GM21423 (cell line): Measurements from ENCODE around the gene RHEB.

ENCODE experiments used
- ATAC-seq: cut with Tn5 transposase; IDR thresholded peaks from one replicate; pipeline ENCODE4 v1.9.1; 2021; ENCODE audit warnings: mild to moderate bottlenecking, moderate library complexity; ENCODE audit not compliant: unreplicated experiment

The RHEB gene

DNA sequence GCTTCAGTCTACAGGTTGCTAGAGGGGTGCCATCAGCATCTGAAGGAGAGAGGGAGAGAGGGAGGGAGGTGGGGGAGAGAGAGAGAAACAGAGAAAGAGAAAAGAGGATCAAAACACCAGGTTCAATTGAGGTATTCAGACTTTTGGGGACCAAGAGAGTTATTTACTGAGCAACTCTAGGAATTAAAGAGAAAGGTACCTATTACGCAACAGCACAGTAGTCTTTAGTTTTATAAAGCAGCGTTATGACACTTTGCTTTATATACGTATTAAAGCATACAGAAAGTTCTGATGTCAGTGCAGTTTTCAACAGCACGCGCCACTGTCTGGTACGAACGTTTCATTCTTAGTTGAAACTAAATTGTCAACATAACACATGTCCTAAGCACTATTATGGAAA lies 41.8 kb downstream of the RHEB start:
- ATAC-seq, result no peak

DNA sequence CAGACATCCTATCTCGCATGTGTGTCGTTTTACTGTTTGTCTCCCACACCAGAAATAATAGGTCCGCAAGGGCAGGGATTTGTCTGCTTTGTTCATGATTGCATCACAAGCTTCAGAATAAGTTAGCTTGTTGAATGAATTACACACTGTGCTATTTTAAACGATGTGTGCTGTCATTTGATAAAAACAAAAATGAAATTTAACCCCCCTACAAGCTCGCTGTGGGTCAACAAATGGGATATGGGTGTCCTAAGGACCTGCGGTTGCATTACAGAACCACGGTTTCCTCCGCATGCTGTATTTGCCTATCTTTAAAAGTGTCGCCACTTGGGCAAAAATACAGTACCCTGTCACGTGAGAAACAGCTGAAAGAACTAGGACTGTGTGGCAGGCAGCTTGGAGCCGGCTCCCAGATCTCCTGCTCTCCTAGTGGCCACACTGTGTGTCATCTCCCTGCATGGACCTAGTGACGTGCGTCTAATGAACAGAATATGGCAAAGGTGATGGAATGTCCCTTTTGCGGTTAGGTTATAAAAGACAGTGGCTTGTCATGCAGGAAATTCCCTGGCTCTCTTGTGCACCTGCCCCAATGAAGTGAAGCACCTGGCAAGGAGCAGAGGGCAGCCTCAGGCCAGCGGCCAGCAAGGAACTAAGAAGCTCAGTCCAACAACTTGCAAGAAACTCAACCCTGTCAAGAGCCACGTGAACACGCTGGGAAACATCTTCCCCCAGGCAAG lies 46.9 kb downstream of the RHEB start:
- peak; percentile 33 for ATAC-seq

DNA sequence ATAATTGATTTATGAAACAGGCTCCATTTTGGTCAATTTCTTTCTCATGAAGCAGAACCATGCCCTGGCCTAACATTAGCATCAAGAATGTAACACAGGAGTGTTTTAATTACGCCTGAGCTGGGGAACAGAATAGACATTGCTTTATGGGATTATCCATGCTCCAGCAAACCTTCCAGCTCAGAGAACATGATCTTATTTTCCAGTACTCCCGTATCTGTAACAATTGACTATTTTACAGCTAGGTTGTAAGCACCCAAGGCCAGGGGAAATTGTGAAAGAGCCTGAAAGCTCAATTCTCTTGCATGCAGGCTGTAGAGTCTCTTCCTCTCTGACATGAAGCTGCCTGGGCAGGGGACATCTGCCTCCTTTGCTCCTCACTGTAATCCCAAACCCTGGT lies 49.0 kb downstream of the RHEB start:
- no peak for ATAC-seq

DNA sequence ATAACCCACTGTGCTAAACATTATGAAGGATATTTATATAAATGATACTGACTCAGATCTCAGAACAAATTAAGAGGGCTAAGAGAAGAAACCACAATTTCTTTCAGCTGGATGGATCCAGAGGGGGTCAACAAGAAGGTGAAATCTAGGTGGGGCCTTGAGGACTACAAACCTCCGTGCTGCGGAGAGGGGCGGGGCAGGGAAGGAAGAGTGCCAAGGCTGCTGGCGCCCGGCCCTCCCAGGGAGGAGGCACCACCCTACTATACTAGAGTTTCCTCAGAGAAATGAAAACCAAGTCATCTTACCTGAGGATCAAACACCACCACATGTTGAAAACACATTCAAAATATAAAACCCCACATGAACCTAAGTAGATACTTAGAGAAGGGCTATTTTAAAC lies 50.4 kb downstream of the RHEB start:
- ATAC-seq, result no peak

DNA sequence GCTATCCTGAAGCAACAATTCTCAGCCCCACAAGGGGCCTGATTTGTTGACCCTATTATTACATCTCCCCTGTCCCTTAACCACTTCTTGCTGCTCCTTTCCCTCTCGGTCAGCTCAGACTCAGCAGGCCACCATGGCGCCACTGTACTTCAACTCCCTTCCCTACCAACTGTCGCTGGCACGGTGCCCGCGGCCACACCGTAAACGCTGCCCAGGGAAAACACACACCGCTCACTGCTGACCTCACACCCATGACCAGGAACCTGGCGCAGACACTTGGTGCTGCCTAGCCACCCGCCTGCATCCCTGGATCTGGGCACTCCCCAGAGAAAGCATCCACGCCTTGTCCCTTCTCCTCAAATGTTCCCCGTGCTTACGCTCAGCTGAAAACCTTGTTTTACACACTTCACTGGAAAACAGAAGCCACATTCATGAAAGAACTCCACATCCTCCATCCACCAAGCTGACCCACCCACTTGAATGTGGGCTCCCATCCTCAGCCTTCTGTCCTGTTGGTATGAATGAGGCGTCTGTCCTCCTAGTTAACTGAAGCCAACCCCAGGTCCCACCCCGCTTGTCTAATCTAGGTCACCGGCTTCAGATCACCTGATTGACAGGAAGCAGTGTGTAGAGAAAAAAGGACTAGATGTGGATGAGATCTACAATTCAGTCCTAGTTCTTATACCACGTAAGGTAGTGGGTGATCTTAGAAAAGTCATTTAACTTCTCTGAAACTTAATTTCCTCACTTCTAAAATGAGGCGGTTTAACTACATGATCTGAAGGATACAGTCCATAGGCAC lies 51.3 kb downstream of the RHEB start:
- no peak for ATAC-seq

DNA sequence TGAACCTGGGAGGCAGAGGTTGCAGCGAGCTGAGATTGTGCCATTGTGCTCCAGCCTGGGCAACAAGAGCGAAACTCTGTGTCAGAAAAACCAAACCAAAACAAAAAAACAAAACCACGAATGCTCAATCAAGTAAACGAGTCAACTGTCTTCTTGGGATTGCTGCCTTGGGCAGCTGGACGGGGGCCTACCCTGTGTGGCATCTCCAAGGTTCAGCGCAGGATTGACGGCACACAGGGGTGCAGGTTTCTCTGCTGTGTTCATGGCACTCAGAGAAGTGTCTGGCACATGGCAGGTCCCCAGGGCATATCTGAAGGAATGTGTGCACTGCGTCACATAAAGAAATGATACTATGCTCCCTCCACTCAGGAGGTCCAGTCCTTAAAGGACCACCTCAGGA lies 54.5 kb downstream of the RHEB start:
- ATAC-seq, result no peak

DNA sequence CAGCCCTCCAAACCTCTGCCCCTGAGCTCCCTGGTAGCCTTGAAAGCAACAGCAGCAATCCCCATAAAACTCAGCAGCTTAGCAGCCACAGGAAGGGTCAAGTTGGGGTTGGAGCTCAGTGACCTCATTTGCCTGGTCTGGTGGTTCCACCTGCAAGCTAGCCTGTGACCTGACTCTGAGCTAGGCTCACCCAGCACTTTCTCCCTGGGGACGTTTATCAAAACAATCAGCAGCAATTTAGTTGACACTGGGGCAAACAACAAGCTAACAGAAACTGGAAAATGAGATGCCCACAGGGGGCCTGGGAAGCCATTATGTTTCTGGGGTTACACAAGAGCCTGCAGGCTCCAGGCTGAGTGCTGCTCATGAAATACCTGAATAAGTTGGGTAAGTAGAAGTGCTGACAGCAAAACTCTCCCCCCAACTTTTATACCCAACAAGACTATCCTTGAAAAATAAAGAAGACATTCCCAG lies 57.4 kb downstream of the RHEB start:
- ATAC-seq, result no peak

DNA sequence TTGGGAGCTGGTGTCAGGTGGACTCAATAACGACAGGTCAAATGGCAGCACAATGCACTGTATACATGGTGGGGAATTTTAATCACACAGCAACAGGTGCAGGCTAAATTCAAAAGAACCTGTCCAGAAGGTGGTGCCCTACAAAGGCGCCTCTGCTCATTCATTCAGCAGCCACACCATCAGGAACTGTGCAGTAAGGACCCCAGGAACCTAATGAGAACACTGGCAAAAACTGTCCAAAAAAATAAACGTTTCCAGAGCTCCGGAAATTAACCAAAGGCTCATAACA lies 57.8 kb downstream of the RHEB start:
- ATAC-seq, result no peak

DNA sequence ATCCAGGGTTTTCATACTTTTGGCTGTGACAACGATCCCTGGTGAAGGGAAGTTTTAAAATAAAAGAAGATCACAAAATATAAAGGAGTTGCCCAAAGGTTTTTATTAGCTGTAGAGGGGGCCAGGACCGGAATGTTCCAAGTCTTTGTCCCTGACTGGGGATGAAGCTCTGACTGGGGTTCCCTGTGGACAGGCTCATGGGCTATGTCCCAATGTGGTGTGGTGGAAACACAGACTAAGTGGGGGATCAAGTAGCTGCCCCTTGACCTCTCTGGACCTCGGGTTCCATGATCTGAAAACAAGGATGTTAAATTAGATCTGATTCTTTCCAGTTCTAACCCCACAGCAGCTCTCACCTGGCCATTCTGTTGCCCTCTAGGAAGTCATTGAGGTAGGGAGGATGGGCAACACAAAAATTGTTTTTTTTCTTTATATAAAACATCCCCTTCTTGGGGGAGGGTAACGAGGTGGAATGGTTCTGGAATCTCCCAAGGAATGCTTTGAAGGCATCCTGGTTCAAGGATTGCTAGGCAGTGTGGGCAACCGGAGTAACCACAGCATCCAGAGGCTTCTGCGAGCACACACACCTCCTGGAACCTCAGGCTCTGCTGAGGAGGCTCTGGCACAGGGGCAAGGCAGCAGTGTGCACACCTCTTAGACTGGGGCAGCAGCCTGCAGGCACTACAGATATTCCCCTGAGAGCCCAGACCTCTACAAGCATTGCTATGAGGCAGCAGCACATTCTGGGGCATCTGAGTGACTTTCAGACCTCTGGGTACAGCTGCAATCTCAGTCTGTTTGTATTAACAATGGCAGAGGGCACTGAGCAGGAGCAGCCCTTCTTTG lies 58.4 kb downstream of the RHEB start:
- ATAC-seq, result no peak

DNA sequence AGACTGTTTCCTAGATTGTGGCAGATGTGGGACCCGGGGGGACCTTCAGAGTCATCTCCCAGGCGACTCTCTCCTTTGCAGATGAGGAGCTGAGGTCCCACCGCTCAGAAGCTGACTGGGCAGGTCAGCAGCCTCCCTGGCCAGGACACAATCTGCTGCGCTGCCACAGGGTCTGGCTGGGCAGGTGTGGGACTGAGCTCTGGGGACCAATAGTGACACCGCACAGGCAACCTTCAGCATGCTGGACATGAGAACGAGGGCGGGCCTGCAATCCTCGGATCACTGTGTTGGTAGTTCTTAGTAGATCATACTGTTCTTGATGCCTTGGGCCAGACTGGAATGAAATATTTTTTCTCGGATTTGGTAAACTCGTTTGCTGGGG lies 59.2 kb downstream of the RHEB start:
- no peak for ATAC-seq

DNA sequence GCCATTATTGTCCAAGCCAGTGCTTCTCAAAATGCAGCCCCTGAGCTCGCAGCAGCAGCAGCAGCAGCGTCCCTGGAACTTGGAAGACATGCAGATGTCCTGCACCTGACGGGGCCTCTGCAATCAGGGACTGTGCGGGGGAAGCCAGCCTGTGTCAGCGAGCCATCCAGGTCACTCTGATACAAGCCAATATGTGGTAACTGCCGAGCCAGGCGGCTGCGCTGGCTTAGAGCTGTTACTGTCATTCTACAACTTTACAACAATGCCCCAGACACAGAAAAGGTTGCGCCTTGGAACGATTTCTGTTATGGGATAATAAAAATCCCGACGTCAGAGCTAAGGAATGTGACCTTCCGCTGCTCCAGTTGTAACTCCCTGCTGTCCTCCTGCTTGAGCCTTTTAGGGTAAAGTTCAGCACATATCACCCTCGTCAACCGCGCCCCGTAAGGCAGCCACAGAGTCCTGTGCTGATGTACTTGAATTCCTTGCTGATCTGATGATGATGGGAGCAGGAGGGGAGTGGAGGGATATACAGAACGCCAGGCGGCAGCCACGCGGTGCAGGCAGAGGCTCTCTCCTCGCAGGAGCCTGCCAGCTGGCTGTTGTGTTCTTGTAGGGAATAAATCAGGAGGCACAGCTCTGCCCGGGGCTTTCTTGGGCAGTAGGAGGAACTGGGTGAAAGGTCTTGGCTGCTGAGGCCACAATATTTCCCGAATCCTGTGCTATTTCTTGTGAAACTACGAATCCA lies 59.8 kb downstream of the RHEB start:
- ATAC-seq, result no peak

DNA sequence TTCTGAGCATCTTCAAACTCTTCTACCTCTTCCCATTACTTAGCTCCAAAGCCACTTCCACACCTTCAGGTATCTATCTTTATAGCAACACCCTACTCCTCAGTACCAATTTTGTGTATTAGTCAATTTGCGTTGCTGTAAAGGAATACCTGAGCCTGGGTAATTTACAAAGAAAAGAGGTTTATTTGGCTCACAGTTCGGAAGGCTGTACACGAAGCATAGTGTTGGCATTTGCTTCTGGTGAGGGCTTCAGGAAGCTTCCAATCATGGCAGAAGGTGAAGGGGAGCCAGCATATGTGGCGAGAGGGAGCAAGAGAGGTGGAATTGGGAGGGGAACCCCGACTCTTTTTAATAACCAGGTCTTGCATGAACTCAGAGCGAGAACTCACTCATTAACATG lies 62.2 kb downstream of the RHEB start:
- no peak for ATAC-seq

DNA sequence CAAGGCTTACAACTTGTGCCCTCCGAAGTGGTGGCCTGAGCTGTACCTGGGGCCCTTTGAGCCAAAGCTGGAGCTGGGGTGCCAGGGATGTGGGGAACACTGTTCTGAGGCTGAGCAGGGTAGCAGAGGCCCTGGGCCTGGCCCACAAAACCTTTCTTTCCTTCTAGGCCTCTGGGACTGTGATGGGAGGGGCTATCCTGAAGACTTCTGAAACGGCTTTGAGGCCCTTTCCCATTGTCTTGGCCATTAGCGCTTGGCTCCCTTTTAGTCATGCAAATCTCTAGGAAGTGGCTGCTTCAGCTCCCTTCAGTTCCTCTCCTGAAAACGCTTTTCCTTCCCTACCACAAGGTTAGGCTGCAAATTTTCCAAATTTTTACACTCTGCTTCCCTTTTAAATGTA lies 62.9 kb downstream of the RHEB start:
- ATAC-seq, result no peak

DNA sequence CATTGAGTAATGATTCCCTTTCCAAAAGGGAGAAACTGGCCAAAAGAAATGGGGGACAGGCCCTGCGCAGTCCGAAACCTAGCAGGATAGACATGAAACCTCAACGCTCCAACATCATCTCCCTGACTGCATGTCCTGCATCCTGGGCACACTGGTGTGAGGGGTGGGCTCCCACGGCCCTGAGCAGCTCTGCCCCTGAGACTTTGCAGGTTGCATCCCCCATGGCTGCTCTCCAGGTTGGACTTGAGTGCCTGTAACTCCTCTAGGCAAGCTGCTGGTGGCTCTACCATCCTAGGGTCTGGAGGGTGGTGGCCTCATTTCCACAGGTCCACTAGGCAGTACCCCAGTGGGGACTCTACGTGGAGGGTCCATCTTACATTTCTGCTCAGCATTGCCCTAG lies 63.4 kb downstream of the RHEB start:
- no peak for ATAC-seq

DNA sequence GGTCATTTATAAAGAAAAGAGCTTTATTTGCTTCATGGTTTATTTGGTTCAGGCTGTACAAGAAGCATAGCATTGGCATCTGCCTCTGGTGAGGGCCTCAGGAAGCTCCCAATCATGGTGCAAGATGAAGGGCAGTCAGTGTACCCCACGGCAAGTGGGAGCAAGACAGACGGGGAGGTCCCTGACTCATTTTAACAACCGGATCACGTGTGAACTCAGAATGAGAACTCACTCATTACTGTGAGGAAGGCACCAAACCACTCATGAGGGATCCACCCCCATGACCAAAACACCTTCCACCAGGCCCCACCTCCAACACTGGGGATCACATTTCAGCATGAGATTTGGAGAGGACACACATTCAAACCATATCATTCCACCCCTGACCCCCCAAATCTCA lies 64.0 kb downstream of the RHEB start:
- no peak for ATAC-seq

DNA sequence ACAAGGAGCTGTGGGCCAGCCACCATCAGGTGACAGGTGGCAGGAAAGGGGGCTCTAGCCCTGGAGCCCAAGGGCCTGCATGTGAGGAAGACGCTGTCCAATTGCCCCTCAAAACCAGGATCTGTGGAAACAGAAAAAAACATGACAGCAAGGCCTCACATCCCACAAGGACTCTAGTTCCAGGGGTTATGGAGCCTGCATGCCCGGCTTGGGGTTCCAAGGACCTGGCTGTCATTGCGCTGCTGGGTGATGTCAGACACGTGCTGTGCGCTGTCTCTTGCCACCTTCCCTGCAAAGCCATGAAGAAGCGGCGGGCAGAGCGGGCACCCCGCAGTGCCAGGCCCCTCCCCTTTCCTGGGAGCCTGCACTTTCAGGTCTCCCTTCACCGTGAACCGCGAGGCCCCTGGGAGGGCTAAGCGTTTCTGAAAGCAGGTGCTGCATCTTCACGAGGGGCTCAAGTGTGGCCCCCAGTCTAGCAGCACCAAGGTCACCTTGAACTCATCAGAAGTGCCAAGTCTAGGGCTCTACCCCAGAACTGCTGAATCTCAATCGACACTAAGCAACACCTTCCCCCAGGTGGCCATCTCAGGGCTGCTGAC lies 64.7 kb downstream of the RHEB start:
- no peak for ATAC-seq

DNA sequence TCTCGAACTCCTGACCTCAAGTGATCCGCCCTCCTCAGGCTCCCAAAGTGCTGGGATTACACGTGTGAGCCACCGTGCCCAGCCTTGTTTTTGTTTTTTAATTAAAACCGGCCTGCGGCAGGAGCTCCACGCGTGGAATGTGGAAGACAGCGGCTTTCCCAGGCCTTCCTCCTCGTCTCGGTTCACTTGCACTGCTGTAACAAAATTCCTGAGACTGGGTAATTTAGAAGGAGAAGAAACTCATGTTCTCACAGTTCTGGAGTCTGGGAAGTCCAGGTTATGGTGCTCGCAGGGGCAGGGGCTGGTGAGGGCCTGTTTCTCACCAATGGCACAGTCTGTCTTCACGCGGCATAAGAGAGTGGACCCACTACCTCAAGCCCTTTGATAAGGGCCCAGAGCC lies 65.4 kb downstream of the RHEB start:
- ATAC-seq, result no peak

DNA sequence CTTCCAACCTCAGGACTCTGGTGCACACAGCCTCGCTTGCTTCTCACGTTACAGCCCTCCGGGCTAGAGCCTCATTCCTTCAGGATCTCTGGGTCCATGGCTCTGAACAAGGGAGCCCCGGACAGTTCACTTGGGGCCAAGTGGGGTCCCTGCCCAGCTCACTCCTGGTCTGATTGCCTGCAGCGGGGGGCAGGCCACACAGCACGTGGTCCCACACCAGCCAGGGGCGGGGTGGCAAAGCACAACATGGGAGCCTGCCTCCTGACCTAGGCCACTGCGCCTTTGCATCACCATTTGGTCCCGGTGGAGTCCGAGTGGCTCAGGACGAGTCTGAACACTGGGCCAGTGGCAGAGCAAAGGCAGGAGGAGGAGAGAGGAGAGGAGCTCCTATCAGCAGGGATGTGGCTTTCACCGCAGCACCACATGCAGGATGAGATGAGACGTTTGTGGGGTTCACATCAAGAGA lies 66.3 kb downstream of the RHEB start:
- ATAC-seq, result no peak

DNA sequence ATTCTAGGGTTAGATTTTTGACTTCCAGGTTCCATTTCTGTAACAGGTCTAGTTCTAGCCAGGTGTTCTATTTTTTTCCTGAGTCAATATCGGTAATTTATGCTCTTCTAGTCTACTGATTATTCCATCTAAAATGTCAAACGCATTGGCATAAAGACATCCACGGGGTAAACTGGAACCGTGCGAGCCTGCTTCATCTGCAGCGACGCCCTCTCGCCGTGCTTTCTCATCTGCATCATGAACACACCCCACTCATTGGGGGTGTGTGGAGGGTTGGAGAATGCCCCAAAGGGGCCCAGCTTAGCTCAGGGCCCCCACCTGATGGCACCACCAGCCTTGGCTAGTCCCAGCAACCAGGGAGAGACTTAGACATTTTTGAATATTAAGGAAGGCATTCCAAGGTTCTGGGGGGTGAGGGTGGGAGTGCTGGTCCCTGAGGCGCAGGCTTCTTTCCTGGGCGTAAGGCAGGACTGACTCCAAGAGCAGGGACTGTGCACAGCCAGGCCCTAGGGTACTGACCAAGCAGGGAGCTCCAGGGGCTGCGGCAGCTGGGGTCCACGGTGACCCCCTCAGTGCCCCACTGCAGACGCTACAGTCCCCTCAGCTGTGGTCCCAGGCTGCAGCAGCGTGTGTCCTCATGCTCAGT lies 66.9 kb downstream of the RHEB start:
- no peak for ATAC-seq
